SIG-M5 (cell line): ENCODE results near the gene PEF1.
"Not testable (repeated sequence)": the region's sequence is repeated elsewhere in the genome, so short reads cannot be mapped to it uniquely, and the experiment has no call there.

Source experiments
- DNase-seq: peaks from one replicate; lab custom pipeline; 2025; lab: John Stamatoyannopoulos, UW

Gene PEF1

DNA sequence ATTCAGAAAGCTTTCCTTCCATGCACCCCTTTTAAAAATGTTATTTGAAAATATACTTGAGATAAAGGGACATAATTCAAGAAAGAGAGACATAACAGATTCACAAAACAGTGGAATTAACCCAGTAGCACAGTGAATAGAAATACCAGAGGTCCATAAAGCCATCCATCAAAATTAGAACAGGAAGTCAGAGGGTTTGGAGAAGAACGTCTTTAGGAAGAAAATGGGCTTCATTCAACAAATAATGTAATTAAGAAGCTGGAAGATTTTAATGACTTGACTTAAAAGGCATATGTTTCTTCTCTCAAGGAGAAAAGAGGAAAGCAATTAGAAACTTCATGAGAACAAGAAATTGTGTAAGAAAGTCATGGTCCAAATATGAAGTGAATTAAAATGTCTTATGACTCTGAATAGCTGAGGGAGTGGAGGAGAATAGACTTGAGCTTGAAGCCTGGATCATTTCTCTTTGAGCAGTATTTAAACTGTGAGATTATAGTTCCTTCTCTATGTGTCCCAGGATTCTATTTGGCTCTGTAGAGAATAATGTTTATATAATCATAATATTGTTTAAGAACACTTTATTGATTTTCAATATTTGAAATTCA is 35.1 kb downstream of the PEF1 start:
- DNase-seq = no peak

DNA sequence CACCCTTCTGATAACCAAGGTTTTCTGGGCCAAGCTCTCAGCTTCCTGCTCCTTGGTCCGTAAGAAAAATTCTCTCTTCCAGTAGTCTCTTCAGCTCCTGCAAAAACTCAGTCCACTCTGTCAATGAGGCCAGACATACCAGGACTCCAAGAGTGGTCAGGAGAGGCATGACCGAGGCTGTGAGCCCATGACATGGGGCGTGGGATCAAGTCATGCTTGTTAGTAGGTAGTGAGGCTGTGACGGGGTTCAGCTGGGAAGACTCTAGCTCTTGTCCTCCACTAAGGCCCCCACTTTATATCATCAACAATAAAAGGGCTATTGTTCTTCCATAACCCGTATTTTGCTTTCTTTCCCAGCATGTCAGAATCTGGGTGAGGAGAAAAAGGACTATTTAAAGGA is 37.3 kb downstream of the PEF1 start:
- no peak for DNase-seq

DNA sequence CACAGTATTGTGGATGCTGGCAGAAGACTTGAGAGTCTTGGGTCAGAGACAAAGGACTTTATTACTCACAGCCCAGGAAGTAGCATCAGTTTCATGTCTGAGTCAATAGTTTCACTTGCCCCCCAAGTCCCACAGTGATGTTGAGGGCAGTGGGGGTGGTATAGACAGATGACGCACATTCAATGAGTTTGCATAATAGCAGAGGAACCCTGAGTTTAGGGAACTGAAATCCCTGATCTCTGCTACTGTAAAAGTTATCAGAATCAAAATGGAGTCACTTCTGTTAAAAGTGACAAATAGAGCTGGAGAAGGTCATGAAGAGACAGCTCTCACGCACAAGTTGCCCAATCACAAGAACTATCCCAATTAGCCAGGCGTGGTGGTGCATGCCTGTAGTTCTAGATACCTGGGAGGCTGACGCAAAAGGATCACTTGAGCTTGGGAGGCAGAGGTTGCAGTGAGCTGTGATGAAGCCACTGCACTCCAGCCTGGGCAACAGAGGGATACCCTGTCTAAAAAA is 38.7 kb downstream of the PEF1 start:
- peak; percentile 88 for DNase-seq

DNA sequence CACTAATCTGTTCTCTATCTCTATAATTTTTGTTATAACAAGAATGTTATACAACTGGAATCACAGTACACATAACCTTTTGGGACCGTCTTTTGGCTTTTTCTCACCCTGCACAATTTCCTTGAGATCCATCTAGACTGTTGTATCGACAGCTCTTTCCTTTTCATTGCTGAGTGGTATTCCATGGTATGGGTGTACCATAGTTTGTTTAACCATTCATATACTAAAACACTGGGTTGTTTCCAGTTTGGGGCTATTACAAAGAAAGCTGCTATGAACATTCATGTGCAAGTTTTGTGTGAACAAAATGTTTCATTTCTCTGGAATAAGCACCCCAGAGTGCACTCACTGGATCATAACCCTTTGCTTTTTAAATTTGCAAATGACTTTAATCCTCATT is 42.6 kb downstream of the PEF1 start:
- DNase-seq = no peak

DNA sequence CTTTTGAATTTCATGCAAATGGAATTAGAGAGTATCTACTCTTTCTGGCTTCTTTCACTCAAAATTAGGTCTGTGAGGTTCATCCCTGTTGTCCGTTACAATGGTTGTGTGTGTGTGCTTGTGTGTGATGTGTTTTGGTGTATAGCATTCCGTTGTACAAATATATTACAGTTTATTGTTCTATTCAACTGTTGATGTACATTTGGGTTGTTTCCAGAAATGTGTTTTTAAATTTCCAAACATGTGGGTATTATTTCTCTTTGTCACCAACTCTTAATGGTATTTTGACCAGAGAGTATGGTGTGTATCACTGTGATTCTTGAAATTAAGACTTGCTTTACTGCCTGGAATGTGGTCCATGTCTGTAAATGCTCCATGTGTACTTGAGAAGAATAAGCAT is 44.0 kb downstream of the PEF1 start:
- no peak for DNase-seq

DNA sequence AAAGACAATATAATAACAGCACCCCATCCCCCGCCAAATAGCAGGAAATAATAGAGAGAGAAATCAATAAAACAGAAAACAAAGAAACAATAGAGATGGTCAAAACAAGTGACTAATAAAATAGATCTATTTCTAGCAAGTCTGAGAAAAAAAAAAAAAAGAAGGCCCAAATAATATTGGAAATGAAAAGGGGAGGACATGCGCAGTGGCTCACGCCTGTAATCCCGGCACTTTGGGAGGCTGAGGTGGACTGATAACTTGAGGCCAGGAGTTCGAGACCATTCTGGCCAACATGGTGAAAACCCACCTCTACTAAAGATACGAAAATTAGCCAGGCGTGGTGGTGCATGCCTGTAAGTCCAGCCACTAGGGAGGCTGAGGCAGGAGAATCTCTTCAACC is 45.7 kb downstream of the PEF1 start:
- DNase-seq = no peak

DNA sequence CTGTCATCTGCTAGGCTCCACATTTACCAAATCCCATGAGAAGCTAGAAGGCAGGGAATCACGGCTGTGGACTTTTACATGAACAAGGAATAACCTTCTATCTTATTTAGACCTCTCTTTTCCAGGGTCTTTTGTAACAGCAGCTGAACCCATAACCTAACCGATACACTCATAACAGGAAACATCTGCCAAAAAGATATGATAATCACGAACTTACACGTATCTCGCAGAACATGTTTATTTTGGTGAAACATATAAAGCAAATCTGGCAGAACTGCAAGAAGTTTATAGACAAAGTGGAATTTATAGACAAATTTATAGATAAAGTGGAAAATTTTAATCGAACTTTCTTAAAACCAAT is 48.0 kb downstream of the PEF1 start:
- no peak for DNase-seq

DNA sequence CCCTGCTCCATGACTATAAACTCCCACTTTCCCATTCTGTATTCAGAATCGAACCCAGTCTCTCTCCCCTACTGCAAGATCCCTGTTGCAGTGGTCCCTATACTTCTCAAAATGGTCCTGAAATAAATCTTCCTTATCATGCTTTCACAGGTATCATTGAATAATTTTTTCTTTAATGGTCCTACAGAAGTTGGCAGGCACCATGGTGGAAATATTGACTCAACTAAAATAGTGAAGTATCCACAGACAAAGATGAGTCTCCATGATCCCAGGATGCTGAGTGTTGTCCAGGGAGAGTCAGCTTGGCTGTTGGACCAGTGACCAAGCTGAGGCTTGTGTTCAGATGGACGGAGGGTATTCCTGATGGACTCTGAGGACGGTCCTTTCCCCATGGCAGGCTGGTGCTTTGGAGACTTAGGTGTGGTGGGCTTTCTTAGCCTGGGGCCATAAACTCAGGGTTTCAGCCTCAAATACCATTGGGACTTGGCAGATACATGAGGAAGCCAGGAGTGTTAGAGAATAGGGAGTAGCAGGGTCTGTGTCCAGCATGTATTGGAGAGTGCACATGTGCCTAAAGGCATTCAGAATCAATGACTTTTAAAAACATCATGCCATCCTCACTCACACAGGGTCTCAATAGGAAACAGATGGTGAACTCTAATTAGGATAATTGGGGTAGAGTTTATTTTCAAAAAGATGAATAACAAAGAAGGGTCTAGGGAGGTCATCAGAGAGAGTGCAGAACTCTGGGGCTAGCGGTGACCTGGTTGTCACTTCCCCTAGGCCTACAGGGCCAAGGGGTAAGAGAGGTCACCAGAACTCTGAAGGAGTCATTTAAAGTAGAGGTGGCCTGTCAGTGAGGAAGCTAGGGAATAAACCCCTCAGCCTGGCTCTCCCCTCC is 48.6 kb downstream of the PEF1 start:
- DNase-seq = no peak

DNA sequence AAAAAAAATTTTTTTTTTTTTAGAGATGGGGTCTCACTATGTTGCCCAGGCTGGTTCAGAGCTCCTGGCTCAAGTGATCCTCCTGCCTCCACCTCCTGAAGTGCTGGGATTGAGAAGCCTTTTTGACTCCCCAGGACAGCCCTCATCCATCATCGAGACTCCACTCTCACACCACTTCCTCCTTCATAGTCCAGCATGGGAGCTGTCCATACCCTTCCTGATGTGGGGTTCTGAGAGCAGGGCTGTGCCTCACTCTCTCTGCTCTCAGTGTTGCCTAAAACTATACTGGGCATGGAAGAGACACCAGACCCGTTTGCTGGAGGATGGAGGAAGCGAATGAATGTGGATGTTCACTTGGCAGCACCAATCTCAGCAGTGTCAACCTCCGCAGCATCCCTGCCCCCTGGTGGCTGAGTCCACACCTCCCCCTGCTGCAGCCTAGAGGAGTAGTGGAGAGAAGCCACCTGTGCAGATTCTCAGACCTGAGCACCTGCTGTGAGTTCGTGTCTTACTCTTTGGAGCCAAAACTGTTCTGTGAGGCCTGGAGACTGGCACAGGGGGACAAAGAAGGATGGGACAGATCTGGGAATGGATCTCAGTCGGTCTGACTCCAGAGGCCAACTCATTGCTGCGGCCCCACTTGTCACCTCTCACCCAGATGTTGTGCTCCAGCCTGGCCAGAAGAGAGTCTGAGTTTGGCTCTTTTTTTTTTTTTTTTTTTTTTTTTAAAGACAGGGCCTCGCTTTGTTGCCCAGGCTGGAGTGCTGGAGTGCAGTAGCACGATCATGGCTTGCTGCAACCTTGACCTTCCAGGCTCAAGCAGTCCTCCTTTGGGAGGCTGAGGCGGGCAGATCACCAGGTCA is 50.7 kb downstream of the PEF1 start:
- no peak for DNase-seq

DNA sequence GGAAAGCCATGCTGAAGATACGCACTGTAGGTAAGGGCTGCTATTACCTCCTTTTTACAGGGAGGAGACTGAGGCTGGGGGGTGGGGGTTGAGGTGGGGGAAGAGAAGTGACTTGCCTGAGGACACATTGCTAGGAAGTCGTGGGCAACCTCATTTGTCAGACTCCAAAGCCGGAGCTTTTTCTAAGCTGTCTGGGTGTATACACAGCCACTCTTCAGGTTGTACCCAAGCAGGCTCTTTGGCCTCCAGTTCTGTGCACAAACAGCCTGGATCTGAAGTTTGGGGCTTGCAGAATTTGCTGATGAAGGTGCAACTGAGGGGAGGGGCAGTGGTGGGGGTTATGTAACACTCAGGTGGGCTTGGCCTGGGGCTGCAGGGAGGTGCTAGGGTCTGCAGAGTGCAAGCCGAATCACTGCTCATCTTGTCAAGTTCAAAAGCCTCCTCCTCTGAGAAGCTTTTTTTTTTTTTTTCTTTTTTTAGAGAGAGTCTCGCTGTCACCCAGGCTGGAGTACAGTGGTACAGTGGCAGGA is 51.5 kb downstream of the PEF1 start:
- no peak for DNase-seq

DNA sequence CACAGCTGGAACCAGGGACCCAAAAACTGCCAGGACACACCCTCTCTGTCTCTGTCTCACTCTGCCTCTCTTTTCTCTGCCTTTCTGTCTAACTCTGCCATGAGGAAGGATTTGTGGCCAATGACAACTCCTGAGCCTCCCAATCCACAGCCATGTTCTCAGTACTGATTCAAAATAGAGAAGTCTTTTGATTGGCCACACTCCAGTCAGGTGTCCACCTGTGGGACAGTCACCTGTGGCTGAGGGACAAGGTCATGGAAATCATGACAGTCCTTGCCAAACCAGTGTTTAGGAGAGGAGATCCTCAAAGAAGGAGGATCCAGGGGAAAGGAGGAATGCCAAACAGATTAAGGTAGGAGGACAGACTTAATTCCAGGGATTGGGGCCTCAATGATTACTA is 52.5 kb downstream of the PEF1 start:
- DNase-seq = no peak

DNA sequence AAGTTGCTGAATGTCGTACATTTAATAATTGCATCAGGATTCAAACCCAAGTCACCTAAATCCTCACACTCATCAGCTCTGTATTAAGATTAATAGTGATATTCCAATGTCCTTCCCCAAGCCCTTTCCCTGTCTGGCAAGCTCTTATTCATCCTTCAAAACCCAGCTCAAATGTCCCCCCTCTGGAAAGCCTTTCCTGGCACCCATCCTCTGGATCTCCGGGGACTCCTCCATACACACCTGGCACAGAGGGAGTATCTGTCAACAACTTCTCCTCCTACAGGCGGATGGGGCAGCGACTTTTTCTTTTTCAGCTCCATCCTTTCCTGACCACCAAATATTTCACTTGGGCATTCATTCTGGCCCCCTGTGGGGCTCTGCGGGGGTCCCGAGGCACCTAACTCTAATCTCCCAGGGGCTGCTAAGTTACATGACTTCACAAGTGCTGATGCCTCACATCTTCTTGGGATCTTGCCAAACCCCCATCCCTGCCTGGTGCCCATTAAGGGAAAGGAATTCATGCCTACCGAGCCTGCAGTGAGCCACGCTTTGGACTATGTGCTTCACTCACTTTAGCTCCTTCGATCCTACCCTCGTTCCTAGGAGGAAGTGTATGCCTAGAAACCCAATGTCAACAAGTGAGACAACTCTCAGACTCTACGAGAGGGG is 53.1 kb downstream of the PEF1 start:
- DNase-seq = no peak

DNA sequence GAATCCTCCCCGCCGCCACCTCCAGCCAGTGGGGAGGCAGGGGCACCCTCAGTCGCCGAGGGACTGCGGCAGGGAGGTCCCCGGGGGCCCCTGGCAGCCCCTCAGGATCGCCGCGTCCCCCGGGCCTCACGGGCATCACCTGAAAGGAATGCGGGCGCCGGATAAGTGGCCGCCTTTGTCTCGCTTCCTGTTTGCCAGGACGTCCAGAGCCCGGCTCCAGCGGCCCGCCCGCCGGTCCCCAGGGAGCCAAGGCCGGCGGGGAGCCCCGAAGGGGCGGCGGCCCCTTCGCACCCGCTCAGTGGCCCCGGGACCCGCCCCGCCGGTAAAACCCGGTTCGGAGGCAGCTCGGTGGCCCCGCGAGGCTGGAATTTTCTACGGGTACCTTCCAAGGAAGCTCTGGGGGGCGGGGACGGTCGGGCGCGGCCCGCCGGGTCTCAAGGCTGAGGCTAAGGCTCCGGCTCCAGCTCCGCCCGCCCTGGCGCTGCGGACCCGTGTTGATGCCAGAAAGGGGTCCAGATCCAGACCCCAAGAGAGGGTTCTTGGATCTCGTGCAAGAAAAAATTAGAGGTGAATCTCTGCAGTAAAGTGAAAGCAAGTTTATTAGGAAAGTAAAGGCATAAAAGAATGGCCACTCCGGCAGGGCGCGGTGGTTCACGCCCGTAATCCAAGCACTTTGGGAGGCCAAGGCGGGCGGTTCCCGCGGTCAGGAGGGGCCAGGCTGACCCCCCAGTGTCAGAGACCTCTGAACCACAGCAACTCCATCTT is 55.7 kb downstream of the PEF1 start:
- DNase-seq = no peak

DNA sequence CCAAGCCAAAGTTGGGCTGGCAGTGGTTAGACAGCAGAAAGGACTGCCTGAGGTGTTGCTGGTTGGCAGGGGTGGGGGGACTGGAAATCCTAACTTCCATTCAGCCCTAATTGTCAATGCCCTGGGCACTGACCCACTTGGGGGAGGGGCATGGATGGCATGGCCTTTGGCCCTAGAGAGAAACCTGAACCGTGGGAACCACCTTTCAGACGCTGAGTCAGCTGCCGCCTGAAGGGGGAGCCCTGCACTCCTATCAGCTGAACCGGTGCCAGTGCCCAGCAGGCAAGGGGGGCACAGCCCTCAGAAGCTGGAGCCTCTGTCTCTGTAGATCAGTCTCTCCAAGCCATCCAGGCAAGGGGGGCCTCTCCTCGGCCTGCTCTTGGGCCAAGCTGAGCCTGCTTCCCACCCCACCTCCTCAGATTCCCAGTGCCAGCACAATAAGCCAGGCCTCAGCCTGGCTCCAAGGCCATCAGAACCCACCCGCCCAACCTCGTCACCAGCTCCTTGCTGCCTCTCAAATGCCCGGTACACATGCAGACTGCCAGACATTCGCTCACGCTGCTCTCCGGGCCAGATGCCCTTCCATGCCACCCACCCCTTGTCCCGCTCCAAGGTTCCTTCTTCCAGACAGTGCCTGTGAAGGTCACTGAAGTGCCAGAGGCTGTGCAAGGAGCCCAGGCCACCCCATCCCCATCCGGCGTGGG is 56.8 kb downstream of the PEF1 start:
- no peak for DNase-seq

DNA sequence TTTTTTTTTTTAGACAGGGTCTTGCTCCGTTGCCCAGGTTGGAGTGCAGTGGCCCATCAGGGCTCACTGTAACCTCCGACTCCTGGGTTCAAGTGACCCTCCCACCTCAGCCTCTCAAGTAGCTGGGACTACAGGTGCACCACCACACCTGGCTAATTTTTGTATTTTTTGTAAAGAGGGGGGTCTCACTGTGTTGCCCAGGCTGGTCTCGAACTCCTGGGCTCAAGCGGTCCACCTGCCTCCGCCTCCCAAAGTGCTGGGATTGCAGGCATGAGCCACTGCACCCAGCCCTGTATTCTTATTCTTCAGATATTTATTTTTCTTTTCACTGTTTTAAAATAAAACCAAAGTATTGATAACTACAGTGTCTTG is 57.4 kb downstream of the PEF1 start:
- DNase-seq = not testable (repeated sequence)

DNA sequence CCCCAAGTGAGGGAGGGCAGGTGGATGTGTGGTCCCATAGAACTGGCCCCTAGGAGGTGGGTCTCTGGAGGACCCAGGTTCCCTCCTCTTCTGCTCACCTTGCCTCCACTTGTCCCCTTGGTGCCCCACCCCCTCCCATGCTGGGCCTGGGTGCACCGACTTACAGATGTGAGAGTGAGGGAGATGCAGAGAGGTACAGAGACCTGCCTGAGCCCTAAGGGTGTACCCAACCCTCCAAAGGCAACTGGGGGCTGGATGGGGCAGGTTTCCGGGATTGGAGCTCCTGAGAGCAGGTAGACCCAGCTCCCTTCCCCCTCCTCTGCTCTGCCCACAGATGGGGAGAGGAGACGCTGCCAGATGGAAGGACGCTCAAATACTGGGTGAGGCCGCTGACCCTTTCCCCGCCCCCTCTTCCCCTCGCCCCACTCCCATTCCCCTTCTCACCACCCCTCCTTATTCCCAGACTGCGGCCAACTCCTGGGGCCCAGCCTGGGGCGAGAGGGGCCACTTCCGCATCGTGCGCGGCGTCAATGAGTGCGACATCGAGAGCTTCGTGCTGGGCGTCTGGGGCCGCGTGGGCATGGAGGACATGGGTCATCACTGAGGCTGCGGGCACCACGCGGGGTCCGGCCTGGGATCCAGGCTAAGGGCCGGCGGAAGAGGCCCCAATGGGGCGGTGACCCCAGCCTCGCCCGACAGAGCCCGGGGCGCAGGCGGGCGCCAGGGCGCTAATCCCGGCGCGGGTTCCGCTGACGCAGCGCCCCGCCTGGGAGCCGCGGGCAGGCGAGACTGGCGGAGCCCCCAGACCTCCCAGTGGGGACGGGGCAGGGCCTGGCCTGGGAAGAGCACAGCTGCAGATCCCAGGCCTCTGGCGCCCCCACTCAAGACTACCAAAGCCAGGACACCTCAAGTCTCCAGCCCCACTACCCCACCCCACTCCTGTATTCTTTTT is 58.0 kb downstream of the PEF1 start:
- DNase-seq = no peak

DNA sequence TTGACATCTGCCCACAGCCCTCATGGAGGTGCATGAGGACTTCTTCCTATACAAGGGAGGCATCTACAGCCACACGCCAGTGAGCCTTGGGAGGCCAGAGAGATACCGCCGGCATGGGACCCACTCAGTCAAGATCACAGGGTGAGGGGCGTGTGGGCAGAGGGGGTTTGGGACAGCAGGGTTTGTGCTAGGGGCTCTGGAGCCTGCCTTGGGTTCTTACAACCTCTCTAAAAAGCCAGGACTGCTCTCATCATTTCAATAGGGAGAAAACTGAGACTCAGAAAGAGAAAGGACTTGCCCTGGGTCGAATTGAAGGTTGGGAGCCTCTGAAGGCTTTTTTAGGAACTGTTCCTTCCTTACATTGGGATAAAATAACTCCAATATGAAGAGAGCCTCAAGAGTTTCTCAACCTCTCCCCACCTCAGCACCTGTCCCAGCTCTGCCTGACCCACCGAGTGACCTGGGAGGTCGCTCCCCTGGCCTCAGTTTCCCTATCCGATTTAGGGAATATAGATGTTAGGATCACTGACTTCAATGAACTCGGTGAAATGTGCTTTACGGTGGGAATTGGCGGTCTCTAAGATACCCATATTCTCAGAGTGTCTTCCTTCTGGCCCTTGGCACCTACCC is 58.8 kb downstream of the PEF1 start:
- DNase-seq = no peak

DNA sequence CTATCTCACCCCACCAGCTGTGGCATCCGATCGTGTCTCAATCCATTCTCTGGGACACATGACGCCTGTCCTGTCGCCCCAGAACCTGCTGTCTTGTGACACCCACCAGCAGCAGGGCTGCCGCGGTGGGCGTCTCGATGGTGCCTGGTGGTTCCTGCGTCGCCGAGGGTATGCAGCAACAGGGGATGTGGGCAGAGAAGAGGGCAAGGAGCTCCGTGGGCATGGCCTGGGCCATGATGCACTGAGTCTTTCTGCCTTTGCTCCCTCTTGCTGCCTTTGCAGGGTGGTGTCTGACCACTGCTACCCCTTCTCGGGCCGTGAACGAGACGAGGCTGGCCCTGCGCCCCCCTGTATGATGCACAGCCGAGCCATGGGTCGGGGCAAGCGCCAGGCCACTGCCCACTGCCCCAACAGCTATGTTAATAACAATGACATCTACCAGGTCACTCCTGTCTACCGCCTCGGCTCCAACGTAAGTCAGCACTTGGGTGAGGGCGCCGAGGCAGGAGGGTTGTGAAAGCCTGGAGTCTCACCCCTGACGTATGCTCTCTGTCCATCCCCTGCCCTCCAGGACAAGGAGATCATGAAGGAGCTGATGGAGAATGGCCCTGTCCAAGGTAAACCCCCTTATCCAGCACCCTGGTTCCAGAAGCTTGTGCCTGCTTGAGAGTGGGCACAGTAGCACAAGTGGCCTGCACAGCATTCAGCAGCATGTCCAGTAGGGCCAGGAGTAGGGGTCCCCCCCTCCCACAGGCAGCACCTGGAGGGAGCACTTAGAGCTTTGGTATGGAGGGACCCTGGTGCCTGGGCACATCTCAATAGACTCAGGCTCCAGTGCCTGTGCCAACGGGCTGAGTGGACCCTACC is 59.6 kb downstream of the PEF1 start:
- DNase-seq = no peak
